ENCODE data around the gene ZNF219.

Gene ZNF219

DNA sequence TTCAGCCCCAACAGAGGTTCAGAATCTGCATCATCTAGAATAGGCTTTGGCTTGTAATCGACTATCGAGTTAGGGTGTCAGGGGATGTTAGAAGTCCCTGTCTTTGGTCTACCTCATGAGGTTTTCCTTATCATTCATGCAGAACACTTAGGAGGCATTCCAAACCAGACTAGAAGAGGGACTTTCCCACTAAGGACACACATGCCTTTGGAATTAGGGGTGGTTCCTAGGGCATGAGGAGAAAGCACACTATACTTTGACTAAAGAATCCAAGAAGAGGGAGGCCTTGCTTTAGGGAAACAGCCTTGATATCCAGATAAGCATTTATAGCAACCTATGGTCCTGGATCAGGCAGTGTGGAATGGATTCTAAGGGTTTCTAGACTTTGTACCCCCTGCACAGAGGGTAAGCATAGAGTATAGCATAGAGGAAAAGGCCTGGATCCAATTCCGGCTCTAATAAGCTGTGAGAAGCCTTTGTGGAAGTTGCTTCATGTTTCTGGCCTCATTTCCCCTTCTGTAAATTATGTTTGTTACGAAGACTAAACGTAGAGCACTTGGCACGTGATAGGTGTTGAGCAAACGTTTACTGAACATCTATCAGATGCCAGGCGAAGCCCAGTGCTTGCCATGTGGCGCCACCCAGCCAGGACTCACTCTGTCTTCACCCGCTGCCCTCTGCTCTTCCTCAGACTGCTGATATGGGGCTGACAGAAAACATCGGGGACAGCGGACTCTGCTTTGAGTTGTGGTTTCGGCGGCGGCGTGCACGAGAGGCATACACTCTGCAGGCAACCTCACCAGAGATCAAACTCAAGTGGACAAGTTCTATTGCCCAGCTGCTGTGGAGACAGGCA, 13.2 kb downstream of the ZNF219 start:
- no peak for DNase-seq

DNA sequence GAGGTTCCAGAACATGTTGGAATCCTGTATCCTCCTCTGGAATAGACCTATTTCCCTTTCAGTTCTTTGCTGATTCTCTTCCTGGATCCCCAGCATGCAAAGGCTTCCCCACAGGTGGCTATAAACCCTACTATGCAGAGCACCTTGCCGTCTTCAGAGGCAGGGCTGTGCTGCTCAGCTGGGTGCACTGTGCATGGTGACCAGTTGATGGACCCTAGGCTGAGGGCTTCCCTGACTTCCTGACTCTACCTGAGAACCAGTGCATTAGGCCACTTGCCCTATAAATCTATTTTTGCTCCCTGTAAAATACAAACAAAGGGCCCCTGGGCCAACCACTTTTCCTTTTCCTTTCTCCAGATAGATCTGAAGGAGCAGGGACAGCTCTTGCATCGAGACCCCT, 14.1 kb downstream of the ZNF219 start:
- no peak for DNase-seq

GRCh38 chr14:21083565-21084325, 14.7 kb downstream of the ZNF219 start:
- peak in 1 of 2 experiments; percentile 26 for DNase-seq

DNA sequence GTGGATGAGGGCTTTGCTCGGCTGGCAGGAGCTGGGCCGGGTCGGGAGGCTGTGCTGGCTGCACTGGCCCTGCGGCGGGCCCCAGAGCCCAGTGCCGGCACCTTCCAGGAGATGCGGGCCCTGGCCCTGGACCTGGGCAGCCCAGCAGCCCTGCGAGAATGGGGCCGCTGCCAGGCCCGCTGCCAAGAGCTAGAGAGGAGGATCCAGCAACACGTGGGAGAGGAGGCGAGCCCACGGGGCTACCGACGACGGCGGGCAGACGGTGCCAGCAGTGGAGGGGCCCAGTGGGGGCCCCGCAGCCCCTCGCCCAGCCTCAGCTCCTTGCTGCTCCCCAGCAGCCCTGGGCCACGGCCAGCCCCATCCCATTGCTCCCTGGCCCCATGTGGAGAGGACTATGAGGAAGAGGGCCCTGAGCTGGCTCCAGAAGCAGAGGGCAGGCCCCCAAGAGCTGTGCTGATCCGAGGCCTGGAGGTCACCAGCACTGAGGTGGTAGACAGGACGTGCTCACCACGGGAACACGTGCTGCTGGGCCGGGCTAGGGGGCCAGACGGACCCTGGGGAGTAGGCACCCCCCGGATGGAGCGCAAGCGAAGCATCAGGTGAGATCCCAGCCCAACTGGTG, 16.8 kb downstream of the ZNF219 start:
- no peak for DNase-seq

DNA sequence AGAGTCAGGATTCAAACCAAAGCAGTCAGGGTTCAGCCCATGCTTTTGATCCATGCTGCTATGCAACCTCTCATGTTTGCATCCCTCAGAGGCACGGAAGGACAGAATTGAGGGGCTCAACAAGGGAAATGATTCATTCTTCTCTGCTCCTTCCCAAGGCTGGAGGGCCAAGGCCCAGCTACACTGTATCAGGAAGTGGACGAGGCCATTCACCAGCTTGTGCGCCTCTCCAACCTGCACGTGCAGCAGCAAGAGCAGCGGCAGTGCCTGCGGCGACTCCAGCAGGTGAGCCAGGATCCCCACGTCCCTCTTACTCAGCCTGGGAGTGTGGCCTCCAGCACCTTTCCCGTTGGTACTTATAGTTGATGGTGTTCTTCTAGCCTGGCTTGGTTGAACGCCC, 19.7 kb downstream of the ZNF219 start:
- DNase-seq, result no peak

GRCh38 chr14:21078287-21078686, 20.2 kb downstream of the ZNF219 start:
- DNase-seq, result no peak

GRCh38 chr14:21077672-21078071, 20.8 kb downstream of the ZNF219 start:
- no peak for DNase-seq

DNA sequence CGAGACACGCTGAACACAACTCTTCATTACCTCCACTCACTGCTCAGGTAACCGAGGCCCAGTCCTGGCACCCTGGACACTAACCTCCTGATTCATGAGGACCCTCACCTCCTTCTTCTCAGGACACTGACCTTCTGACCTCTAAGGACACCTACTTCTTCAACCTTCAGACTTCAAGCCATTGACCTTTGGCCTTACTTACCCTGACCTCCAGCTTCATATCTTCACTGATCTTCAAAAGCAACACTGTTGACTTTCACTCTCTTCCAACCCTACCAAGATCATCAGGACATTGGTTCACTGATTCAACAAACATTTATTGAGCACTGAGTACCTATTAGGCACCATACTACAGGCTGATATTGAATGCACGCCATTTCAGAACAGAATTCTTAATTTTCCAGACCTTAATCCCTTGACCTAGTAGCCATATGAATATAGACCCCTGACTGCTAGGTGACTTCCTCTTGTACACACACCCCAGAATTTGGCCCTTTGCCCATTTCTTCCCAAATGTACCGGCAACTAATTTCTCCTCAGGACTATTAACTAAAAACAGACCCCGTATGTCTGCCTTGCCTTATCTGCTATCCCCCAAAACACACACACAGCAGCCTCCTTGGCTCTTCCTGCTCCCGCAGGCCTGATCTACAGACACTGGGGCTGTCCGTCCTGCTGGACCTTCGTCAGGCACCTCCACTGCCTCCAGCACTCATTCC, 22.6 kb downstream of the ZNF219 start:
- no peak for DNase-seq

- DNase-seq, result no peak
Measured at GRCh38 chr14:21074398-21075272, 23.8 kb downstream of the ZNF219 start.

DNA sequence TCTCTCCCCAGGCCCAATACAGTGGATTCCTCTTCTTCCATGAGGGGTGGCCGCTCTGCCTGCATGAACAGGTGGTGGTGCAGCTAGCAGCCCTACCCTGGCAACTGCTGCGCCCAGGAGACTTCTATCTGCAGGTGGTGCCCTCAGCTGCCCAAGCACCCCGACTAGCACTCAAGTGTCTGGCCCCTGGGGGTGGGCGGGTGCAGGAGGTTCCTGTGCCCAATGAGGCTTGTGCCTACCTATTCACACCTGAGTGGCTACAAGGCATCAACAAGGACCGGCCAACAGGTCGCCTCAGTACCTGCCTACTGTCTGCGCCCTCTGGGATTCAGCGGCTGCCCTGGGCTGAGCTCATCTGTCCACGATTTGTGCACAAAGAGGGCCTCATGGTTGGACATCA, 24.5 kb downstream of the ZNF219 start:
- no peak for DNase-seq

- no peak for DNase-seq
Measured at GRCh38 chr14:21072781-21073339, 25.6 kb downstream of the ZNF219 start.

GRCh38 chr14:21072031-21072473, 26.4 kb downstream of the ZNF219 start:
- no peak for DNase-seq

- peak in 1 of 2 experiments; percentile 17 for DNase-seq
Measured at GRCh38 chr14:21071225-21072030, 27.0 kb downstream of the ZNF219 start.

DNA sequence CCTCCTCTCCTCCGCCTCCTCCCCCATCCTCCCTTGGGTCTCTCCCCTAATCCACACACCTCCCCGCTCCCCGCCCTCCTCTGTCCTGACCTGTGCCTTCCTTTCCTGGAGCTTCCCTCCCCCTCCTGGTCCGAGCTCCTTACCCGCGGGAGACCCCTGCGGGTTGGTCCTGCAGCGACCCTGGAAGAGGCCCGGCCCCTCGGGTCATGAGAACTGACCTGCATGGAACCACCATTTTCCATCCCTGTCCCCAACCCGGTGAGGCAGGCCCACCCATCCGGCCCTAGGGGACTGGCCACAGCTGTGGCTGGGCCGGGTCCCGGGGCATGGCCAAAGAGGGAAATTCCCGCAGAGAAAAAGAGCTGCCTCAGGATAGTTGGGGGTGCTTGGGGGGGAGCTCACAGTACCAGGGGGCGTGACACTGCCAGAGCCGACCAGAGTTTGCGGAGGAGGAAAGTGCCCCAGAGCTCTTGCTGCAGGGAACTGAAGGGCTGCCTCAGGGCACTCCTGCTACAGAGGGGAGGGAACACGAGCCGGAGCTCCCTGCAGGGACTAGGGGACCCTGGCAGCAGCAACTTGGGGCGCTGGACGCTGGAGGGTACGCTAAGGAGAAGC, 27.7 kb downstream of the ZNF219 start:
- DNase-seq, result no peak

DNA sequence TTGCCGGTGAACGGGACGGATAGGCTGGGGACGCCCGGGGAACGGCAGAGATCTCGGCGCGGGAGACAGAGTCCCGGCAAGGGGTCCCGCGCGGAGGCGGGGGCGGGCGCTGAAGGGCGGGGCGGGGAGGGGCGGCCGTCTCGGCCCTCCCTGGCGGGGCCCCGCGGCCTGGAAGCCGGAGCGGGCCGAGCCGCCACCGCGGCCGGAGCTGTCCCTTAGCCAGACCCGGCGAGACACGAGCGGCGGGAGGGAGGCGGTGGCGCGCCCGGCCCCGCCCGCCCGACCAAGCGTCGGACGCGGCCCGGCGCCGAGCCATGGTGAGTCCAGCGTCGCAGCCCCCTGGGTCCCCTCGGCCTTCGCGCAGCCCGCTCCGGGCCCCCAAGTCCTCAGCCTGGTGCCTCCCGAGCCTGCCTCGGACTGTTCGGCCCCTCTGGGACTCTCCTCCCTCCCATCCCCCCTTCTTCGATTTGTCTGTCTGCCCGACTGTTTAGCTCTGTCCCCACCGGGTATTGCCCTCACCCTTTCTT, 28.3 kb downstream of the ZNF219 start, which contains the start of gene ARHGEF40:
ARHGEF40 (plus strand) TSS at position 222 of the 527 bp plus-strand sequence; CDS start at position 315, 93 bp downstream.
- DNase-seq, result no peak

GRCh38 chr14:21069388-21070082, 28.9 kb downstream of the ZNF219 start:
- no peak for DNase-seq

- DNase-seq, result peak in 1 of 2 experiments; percentile 51
Measured at GRCh38 chr14:21068521-21069387, 29.7 kb downstream of the ZNF219 start.

DNA sequence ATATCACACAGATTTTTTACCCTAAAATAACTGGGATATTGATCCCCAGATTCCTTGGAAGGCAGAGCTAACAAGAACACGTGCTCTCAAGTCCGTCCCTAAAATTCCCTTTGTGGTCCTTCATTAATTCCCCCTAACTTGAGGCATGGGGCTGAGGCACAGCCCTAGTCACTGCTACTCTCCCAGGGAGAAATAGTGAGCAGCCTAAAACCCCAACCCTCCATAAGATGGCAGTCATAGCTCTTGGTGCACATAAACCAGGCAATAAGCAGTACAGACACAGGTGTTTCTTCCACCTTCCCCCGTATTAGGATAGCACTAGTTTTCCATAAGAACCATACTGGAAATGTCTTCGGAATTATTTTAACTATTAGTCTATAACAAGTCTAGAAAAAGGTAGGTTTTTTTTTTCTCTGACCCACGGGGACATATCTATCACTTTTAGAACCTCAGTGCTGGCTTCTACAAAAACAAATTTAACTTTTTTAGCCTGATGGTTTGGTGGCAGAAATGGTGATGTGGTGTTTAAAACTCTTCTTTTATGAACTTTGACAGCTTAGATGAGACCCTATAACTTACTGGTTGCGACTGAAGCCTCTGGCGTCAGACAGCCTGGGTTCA, 31.5 kb downstream of the ZNF219 start:
- no peak for DNase-seq
